ENCODE data around the gene RPL7L1.
"Not testable (repeated sequence)": the region's sequence is repeated elsewhere in the genome, so short reads cannot be mapped to it uniquely, and the experiment has no call there.

Gene RPL7L1

DNA sequence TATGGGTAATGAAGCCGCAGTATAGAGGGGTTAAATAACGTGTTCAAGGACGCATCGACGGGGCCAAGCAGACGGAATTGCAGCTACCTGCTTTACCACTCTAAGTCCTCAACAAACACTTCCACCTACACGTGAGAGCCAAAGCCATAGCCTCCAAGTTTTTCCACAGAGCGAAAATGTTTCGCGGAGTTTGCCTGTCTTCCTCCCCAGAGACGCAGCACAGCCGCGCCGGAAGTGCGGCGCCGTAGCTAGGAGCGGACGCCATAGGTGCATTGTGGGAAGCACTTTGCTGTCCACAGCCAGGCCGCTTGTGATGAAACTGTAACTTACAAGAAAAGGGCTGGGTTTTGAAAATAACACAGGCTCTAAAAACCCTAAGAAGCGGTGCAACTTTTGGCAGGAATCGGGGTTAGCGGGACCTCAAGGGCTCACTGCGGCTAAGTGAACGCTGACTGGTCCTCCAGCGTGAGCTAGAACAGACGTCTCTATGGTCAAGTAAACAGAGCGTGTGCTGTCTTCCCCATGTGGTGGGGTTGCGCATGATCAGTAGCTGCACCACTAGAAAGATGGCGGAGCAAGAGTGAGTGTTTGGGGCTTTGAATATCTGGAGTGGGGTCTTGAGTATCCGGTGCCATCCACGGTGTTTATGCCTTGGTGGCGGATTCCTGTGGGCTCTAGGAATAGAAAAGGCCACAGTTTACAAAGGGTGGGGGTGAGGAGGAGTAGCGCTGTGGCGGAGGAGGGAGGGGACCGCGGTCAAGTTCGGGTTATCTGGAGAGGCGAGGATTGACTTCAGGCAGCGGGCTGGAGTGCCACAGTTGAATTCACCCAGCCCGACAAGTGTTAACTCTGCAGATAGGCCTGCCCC lies at the start of gene RPL7L1:
TSS of gene RPL7L1 (plus strand) at position 245 of the 868 bp plus-strand sequence. CDS start at position 540, 295 bp downstream.
- peak within 1 kb of the TSS; percentile 77 for H3K4me3 ChIP-seq (ENCODE audit: low read depth, low read length)

DNA sequence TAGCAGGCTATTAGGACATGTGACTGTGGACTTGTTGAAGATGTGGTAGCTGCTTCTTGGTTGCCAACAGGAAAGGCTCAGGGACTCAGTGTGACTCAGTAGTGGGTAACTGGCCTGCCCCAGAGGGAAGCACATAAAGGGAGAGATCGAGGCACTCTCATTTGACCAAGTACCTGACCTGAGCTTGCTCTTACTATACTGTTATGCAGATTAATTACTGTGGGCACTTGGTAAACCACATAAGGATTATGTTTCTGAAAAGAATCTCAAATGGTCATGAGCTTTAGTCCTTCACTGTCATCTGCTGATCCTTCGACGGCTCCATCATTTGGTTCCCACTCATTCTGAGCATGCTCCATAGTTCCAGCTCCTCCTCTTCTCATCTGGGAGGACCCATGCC lies 48.2 kb upstream of the RPL7L1 start:
- no peak overlapping the region for H3K4me3 ChIP-seq (ENCODE audit: low read depth, low read length)

DNA sequence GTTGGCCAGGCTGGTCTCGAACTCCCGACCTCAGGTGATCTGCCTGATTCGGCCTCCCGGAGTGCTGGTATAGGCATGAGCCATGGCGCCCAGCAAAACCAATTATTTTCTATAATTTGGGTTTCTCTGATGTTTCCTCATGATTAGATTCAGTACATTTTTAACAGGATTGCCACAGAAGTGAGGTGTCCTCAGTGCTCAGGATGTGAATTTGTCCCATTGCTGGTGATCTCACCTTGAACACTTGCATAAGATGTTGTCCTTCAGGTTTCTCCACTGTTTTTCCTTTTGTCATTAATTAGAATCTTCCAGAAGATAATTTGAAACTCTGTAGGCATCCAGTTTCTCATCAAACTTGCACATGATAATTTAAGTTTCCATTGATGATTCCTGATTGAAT lies 45.4 kb upstream of the RPL7L1 start:
- no peak overlapping the region for H3K4me3 ChIP-seq (ENCODE audit: low read depth, low read length)

DNA sequence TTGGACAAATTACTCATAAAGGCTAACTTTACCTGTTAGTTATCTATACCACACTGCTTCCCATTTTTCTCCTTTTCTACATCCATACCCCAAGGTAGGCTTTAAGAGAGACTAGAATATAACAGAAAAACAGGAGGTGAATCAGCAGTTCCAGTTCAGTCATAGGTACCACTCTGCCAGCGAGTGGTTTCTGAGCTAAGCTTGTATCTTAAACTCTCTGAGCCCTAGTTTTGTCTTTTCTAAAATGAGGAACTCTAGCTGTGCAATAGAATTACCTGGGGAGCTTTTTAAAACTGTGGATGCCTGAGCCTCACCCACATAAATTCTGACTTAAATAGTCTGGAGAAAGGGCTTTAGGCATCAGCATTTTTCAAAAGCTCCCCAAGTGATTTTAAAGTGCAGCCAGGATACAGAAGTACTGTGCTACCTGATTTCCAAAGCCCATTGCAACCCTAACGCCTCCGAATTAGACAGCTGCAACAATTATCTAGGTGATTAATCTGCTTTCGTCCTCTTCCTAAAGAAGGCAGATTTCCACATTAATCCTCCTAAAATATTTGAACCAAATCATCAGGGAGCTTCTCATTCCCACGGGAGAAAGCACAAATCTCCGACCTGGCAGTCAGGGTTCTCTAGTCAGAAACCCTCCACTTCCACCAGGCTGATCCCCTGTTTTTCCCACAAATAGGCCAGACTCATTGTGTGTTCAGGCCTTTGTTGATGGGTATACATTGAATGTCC lies 37.4 kb upstream of the RPL7L1 start:
- no peak overlapping the region for H3K4me3 ChIP-seq (ENCODE audit: low read depth, low read length)

DNA sequence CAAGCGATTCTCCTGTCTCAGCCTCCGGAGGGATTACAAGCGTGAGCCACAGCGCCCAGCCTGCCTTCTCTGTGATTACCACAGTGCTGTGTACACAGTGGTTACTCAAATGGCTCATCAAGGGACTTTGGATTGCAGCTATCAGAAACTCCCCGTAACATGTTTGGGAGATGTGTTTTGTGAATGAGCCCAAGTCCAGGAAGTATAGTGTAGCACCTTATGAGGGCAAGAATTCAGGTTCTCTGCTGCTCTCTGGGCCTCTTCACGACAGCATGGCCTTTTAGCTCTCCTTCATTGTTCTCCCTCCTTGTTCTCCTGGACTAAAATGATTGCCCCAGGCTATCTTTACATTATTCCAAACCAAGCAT lies 34.1 kb upstream of the RPL7L1 start:
- H3K4me3 ChIP-seq (ENCODE audit: low read depth, low read length), result no peak overlapping the region

DNA sequence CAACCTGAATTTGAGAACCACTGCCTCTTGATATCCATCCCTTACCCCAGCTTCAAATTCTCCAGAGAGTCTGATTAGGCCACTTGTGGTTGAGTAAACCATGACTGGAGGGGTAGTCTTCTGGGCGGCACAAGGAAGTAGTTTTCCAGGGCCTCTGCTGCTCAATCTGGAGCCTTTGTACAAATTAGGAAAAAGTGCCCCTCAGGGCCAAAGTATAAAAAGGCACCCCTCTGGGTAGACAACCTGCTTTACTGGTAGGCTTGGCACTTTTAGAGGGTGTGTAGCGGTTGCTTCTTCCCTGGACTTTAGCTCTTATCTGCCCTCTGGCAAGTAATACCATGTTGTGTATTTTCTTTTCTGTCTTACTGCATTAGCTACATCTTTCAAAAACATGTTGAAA lies 32.9 kb upstream of the RPL7L1 start:
- no peak overlapping the region for H3K4me3 ChIP-seq (ENCODE audit: low read depth, low read length)

DNA sequence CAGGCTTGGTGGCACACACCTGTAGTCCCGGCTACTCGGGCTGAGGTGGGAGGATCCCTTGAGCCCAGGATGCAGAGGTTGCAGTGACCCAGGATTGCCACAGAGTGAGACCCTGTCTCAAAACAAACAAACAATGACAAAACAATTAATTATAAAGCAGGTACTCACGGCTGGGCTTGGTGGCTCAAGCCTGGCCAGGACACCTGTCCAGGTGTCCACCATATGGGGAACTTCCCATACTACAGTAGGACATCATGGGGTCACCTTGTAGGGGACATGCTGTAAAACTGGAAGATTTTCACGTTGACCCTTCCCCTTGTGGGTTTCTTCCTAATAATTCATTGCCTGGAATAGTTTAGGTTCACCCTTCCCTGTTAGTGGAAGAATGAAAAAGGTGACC lies 30.7 kb upstream of the RPL7L1 start:
- H3K4me3 ChIP-seq (ENCODE audit: low read depth, low read length), result no peak overlapping the region

DNA sequence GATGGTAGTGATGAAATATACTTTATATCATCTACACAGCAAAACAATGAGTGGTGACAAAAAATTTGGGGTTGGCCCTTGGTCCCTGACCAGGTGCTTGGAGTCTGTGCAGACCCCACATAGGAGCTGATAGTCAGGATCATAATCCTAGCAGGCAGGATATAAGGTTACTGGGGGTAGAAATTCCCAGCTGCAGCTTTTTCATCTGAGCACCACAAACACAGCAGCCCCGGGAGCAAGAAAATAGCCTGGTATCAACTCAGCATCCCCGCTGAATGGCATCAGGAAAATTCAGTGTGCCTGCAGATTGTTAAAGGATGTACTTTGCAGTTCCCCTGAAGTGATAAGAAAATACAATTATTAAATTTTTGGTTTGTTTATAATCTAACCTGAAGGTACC lies 27.8 kb upstream of the RPL7L1 start:
- H3K4me3 ChIP-seq (ENCODE audit: low read depth, low read length), result no peak overlapping the region

DNA sequence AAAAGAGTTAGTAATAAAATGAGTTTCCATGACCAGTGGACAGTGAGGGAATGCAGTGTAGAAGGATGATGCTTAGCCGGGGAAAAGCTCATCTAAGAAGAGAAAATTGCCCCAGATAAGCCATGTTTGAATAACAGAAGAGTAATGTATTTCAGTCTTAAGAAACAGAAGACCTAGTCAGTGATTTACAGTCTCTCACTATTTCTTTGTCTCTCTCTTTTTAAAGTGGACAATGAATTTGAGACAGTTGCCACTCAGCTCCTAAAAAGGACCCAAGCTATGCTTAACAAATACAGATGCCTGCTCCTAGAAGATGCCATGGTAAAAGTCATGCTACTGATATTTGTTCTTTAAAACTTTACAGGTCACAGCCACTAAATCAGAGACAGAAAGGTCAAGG lies 19.4 kb upstream of the RPL7L1 start:
- no peak overlapping the region for H3K4me3 ChIP-seq (ENCODE audit: low read depth, low read length)

DNA sequence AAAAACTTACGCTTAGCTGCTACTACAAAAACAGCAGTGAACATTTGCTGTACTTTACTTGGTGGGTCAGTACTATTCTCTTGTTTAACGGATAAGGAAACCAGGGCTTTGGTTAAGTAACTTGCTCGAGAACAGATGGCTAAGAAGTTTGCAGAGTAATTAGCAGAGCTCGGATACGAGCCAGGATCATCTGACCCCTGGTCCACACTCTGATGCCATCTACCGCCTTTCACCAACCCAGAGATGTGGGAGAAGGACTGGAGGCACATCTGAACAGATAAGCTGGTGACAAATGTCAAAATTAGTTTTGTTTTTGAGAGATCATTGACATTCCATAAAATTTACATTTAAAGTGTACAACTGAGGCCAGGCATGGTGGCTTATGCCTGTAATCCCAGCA lies 18.9 kb upstream of the RPL7L1 start:
- H3K4me3 ChIP-seq (ENCODE audit: low read depth, low read length), result no peak overlapping the region

DNA sequence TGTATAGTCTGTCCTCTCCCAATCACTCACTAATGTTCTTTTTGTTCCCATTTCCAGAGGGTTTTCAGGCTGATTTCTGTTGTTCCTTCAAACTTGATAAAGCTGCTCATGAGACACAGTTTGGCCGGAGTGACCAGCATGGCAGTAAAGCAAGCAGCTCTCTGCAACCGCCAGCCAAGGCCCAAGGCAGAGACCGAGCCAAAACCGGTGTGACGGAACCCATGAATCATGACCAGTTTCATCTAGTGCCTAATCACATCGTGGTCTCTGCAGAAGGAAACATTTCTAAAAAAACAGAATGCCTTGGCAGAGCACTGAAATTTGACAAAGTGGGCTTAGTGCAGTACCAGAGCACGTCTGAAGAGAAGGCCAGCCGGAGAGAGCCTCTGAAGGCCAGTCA lies 14.8 kb upstream of the RPL7L1 start:
- H3K4me3 ChIP-seq (ENCODE audit: low read depth, low read length), result no peak overlapping the region

DNA sequence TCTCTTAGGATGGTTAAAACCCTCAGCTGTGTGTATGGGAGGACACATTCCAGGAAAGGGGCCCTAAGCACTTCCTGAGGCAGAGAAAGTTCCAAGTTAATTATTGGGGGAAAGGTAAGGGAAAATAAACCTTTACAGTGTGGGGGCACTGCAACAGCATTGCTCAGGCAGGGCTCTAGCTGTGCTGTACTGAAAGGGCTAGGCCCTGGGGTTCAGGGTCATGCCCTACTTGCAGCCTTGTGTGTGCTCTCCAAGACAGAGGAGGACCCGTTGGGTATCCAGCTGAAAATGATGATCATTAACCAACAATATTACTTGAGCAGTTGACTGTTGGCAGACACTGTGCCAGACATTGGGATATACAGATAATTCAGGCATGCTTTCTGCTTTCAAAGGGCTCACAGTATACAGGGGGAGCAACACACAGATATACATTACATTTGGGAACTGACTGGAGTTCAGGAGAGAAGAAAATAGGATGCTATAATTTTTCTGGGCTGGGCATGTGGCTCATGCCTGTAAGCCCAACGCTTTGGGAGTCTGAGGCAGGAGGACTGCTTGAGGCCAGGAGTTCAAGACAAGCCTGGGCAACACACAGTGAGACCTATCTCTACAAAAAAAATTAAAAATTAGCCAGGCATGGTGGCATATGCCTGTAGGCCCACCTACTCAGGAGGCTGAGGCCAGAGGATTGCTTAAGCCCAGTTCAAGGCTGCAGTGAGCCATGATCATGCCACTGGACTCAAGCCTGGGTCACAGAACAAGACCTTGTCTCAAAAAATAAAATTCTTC lies 9.1 kb upstream of the RPL7L1 start:
- H3K4me3 ChIP-seq (ENCODE audit: low read depth, low read length), result no peak overlapping the region

DNA sequence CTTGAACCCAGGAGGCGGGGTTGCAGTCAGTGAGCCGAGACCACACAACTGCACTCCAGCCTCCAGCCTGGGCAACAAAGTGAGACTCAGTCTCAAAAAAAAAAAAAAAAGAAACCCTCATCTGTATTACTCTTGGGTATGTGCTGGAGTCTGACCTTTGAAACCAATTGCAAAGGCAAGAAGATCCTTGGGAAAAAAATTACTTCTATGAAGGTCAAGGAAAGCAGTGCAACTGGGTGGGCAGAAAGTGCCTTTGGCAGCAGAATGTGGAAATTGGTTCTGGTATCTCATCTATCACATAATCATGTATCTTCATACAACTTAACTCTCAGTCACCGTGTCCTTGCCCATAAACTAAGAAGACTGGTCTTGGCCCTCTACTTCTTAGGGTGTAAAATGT lies 7.7 kb upstream of the RPL7L1 start:
- H3K4me3 ChIP-seq (ENCODE audit: low read depth, low read length), result no peak overlapping the region

DNA sequence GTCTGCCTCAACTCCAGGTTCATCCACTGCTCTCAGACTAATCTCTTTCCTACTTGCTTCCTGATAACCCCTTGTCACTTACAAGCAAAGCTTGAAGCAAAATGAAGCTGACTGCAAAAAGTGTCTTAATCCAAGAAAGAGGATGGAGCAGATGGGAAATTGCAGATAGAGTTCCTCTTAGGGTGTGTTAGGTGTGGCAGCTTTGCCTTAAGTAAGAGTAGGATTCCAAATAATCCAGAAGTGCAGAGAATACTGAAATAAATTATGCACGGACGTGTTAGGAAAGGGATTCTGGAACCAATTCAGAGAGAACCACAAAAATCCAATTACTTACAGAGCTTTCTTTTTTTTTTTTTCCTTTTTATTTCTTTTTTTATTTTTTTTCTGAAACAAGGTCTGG lies 6.1 kb upstream of the RPL7L1 start:
- H3K4me3 ChIP-seq (ENCODE audit: low read depth, low read length), result no peak overlapping the region

DNA sequence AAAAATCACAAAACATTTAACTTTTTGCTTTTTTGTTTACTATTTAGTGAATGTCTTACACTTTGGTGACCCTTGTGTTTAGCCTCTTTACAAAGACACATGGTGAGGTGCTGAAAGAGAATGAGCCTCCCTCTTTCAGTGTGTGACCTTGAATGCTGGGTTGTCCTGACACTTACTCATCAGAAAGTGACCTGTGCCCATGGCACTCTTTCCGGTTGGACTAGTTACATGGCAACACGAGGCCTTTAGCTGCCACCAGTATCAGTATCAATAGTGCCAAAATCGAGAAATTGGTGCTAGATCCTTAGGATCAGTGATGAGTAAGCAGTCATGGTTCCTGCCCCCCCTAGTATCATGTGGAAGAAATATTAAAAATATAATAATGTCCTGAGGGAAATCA lies 1.7 kb upstream of the RPL7L1 start:
- H3K4me3 ChIP-seq (ENCODE audit: low read depth, low read length), result no peak overlapping the region

DNA sequence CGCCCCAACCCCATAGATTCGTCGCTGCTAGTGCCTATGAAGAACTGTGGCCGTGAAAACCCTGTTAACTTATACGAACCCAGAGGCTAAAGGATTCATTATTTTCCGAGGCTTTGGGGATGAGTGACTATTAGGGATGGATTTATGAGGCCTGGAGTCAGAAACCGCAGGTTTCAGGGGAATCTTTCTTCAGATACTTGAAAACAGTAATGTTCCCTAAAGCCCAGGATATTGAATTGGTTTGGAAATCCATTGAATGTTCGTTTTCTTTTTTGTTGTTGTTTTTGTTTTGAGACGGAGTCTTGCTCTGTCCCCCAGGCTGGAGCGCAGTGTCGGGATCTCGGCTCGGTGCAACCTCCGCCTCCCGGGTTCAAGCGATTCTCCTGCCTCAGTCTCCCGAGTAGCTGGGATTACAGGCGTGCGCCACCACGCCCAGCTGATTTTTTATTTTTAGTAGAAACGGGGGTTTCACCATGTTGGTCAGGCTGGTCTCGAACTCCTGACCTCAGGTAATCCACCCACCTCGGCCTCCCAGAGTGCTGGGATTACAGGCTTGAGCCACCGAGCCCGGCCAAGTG lies 913 bp downstream of the RPL7L1 start:
- peak overlapping the region; percentile 77 for H3K4me3 ChIP-seq (ENCODE audit: low read depth, low read length)

DNA sequence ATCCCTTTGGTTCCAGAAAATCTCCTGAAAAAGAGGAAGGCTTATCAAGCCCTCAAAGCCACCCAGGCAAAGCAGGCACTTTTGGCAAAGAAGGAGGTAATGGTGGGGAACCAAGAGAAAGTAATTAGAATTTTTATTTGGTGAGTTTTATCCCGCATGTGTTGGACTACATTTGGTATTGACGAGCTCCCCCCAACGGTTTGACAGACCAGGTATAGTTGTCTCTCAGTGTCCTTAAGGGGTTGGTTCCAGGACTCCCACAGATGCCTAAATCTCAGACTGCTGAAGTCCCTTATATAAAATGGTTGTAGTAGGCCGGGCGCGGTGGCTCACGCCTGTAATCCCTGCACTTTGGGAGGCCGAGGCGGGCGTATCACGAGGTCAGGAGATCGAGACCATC lies 1.5 kb downstream of the RPL7L1 start:
- peak overlapping the region; percentile 77 for H3K4me3 ChIP-seq (ENCODE audit: low read depth, low read length)

DNA sequence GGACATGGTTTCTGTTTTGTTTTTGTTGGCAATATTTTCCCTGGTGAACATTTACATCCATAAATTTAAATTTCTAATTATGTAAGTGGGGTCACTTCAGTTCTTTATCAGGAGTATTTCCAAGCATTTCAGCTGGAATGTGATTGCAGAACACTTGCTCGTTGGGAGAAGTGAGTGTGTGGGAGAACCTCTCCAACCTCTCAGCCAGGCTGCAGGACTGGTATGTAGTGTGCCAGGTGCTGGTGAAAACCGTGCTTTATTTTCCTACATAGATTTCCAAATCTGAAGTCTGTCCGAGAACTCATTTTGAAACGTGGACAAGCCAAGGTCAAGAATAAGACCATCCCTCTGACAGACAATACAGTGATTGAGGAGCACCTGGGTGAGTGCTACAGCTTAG lies 6.3 kb downstream of the RPL7L1 start:
- H3K4me3 ChIP-seq (ENCODE audit: low read depth, low read length), result no peak overlapping the region

DNA sequence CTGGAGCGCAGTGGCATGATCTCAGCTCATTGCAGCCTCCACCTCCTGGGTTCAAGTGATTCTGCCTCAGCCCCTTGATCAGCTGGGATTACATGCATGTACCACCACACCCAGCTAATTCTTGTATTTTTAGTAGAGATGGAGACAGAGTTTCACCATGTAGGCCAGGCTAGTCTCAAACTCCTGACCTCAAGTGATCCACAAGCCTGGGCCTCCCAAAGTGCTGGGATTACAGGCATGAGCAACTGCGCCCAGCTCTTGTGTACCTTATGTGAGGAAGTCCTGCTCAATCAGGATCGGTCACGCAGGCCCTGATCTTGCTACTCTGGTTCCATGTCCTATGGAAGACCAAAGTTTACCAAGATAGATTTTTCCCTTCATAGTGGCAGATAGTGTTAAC lies 8.8 kb downstream of the RPL7L1 start:
- H3K4me3 ChIP-seq (ENCODE audit: low read depth, low read length), result not testable (repeated sequence)

DNA sequence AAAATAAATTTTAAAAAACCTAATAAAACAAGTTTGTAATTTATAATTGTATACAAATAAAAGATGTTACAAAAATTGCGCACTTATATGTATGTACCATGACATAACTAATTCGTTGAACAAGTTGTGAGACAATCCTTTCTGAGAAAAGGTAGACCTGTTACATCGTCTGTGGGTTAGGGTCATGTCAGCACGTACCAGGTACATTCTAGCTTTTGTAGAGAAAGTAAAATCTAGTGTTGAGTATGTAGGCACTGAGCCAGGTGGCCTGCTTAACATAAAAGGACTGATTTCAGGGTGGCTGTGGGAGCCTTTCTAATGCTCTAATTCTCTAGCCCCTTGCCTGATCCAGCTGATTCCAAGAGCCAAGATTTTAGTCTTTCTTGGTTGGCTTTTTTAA lies 10.4 kb downstream of the RPL7L1 start:
- H3K4me3 ChIP-seq (ENCODE audit: low read depth, low read length), result peak overlapping the region; percentile 93

All from iPS-11a (cell line).